ENCODE data around the gene GCNA.
"Not testable (repeated sequence)": the region's sequence is repeated elsewhere in the genome, so short reads cannot be mapped to it uniquely, and the experiment has no call there.

The GCNA gene

DNA sequence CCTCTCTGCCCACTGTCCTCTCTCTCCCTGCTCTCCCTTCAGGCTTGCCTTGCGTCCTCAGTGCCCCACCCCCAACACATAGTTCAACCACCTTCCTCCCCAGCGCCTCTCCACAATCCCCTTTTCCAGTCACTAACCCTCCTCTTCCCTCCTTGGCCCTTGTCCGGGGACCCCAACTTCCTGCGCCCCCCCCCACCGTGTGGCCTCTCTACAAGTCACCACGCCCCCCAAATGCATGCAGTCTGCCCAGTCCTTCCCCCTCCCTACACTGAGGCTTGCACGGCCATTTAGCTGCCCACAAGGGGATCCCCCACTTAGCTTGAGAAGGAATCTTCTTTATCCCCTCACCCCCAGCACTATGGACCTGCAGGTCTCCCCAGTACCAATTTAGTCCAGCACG lies 39.5 kb downstream of the GCNA start:
- no peak for DNase-seq

DNA sequence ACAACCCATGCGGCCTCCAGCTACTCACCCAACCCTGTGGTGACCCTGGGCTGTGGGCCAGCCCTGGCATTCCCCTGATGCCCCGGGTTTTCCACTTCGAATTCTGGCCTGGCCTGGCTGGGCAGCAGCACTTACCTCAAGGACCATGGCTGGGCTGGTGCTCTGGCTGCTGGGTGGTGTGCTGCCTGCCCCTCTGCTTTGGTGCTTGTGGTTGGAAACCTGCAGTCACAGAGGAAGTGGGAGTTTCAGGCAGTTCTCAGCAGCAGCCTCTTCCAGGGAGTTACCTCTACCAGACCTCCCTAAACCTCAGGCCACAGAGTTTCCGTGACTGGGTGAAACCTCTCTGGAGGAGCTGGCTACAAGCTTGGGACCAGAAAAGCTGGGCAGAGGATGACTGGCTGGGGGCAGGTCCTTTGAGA lies 40.1 kb downstream of the GCNA start, which contains the start of gene CXCR3:
CXCR3 (minus strand) TSS at position 209 of the 419 bp plus-strand sequence; CDS start at position 147, 62 bp downstream.
- DNase-seq = no peak

DNA sequence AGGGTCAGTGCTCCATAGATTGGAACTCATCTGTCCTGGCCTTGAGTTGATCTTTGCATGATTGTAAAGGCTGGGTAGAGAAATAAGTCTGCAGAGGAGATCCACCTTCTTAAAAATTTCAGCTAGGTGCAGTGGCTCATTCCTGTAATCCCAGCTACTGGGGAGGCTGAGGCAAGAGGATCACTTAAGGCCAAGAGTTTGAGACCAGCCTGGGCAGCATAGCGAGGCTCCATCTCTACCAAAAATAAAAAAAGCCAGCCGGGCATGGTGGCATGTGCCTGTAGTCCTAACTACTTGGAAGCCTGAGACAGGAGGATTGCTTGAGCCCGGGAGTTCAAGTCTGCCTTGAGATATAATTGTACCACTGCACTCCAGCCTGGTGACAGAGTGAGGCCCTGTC lies 40.5 kb downstream of the GCNA start:
- no peak for DNase-seq

DNA sequence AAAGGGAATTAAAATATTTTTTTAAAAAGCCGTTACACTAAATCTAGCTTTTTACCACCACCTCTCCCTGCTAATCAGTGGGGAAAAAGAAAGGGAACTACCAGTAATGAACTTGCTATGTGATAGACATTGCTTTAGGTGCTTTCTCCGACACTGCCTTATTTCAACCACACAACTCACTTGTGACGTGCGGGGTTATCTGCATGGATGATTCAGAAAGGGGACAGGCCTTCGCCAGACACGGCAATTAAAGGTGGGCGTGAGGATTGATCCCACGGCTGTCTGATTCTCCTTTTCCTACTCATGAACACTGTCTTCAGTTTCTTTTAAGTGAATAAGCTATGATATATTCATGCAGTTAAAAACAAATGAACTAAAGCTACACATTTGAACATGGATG lies 41.0 kb downstream of the GCNA start:
- DNase-seq = no peak

DNA sequence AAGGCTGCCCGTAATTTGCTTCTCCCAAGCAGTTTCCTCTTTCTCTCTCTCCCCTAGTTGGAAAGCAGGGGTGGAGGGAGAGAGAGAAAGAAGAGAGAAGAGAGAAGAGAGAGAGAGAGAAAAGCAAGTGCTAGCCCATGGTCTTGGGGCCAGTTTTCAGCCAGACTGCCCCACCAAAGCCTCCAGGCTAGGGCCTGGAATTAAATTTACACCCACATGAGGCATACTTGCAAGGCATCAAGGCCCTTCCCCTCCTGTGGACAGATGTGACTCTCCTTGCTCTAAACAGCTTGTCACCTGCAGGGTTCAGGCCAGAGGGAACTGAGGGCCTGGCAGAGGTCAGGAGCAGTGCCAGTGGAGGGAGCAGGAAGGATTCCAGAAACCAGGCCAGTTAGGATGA lies 41.7 kb downstream of the GCNA start:
- DNase-seq = no peak

DNA sequence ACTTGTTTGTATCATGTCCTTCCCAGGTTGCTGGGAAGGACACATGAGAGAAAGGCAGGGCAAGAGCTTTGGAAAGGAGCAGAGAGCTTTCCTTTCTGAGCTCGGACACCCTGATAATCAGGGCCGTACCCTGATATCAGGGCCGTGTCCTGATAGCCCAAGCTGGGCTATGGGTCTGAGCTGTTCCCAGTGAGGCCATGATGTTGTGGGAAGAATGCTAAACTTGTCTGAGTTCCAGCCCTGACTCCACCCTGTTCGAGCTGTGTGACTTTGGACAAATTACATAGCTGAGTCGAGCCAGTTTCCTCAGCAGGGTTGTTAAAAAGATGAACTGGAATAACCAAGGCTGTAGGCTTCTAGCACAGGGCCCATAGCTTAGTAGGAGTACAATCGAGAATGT lies 43.4 kb downstream of the GCNA start:
- DNase-seq = no peak

DNA sequence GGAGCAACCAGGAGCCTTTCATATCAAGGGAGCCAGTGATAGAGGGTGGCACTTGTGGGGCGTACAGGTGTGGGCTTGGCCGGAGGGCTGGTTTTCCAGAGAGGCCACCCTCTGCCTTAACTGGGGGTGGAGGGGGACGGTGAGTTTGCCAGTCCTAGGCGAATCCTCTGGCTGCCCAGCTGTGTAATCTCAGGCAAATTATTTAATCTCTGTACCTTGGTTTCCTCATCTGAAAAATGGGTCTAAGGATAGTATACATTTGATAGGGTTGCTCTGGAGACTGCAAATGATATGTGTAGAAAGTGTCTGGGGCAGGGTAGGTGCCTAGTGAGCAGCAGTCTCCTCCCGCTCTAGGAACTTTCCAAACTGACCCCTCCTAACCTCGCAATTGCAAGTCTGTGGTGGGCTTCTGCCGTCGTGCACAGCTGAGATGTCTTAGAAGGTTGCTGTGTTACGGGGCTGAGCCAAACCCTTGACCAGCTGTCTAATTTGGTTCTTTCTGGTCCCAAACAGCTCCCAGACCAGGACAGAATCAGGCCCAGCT lies 43.9 kb downstream of the GCNA start:
- no peak for DNase-seq

DNA sequence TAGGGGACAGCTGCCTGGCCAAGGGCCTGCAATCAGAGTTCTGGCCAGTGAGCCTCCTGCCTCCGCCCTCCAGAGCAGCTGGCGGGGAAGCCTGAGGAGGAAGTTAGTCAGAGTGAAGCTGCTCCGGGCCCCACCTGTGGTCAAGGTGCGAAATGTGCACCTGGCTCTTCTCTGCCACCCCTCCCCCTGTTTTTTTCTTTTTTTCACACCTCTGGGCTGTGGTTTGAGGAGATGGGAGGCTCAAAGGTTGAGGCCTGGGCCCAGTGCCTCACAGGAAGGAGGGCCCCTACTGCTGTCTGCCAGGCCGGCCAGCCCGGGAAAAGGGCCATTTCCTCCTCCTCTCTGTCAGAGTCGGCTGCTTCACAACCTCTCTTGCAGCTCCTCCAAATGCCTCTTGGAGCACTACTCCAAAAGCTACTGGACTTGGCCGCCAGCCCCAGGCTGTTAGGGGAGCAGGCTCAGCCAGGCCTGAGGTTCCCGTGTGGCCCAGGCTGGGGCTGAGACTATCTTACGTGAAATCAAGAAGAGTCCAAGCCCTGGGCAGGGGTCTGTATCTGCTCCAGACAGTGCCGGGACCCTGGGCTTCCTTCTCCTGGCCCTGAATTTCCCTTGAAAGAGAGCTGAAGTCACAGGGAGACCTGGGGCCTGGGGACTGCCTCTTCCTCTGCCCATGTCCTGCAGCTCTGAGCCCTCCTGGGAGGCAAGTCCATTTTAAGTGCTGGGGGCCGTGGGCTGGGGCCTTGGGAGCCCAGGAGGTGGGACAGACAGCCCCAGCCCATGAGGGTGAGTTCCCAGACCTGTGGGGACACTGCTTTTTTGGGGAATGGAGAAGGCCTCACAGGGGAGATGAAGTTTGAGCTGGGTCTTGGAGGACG lies 44.6 kb downstream of the GCNA start:
- no peak for DNase-seq

DNA sequence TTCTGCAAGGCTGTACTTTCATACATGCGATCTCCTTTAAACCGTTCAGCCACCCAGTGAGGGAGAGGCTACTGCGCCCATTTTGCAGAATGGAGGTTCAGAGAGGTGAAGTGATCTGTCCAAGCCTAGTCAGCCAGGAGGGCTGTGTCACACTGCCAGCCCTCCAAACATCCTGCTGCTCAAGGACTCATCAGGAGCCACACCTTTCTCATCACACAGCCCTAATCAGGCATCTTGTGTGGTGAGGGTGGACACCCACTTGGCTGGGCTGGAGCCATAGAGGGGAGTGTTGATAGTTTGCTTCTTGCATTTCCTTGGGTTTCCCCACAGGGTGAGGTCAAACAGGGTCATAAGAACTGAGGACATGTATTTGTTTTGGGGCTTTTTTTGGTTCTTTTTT lies 45.5 kb downstream of the GCNA start:
- no peak for DNase-seq

DNA sequence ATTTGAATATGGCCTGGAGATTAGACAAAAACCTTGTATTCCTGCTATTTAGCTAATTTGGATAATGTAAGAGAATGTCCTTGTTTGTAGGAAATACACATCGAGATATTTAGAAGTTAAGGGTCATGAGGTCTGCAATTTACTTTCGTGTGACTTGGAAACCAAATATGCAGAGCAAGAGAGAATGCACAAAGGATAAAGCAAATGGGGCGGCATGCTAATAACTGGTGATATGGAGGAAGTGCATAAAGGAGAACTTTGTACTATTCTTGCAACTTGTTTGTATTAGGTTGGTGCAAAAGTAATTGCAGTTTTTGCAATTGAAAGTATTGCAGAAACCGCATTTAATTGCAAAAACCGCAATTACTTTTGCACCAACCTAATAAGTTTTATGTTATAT lies 47.2 kb downstream of the GCNA start:
- no peak for DNase-seq

DNA sequence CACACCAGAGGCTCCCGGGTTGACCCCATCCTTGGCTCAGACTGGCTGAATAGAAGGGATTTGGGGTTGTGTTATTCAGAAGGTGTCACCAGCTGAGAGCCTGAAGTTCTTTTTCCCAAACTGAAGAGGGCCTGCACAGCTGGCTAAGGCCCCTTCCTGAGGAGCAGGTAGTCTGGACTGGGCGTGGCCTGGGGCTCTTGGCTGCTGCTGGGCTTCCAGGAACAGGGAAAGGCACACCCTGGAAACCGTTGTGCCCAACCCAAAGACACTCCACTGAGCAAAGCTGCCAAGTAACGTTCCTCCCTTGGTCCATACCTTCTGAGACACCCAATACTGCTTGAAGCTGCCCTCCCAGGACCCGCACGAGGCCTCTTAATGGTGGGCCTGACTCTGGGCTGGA lies 48.3 kb downstream of the GCNA start:
- DNase-seq = no peak

DNA sequence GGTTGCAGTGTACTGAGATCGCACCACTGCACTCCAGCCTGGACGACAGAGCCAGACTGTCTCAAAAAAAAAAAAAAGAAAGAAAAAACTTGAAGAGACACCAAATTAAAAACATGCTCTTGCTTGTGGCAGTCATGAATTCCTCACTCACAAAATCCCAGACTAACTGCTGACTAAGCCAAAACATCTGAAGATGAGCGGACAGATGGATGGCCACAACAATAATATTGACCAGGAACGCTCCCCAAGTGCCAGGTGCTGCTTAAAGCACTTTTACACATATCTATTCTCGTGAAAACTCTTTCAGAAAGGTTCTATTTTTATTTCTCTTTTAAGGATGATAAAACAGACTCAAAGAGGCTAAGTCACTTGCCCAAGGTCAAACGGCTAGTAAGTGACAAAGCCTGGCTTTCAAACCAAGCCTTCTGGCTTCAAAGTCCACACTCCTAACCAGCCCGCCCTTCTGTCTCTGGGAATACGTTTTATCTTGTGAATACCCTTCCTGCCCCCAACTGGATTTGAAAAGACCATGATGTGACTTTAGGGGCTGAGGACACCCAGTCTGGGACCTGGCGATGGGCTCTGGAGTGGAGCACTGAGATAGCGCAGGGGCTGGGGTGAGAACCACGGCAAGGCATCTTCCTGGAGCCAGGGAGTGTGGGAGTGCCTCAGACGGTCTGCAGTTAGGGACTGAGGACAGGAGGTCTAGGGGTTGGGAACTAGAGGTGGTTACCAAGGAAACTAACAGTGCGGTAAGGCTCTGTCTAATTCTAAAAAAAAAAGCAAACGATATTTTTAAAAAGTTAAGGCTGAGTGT lies 49.6 kb downstream of the GCNA start:
- DNase-seq = no peak

DNA sequence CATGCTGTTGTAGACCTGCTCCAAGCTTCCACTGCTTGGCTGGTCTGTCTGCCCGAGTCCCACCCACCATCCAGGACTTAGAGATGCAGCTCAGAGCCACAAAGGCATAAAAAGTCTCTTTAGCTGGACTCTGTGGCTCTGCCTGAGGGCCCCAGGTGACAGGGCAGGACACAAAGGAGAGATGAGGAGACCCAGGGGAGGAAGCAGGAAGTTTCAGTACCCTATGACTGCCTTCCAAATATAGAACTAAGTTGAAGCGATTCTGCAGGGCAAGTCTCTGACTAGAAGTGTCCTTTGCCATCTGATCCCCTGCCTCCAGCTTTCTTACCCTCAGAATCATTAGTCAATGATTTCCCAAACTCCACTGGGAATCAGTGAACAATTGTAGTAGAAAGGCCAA lies 51.2 kb downstream of the GCNA start:
- DNase-seq = no peak

DNA sequence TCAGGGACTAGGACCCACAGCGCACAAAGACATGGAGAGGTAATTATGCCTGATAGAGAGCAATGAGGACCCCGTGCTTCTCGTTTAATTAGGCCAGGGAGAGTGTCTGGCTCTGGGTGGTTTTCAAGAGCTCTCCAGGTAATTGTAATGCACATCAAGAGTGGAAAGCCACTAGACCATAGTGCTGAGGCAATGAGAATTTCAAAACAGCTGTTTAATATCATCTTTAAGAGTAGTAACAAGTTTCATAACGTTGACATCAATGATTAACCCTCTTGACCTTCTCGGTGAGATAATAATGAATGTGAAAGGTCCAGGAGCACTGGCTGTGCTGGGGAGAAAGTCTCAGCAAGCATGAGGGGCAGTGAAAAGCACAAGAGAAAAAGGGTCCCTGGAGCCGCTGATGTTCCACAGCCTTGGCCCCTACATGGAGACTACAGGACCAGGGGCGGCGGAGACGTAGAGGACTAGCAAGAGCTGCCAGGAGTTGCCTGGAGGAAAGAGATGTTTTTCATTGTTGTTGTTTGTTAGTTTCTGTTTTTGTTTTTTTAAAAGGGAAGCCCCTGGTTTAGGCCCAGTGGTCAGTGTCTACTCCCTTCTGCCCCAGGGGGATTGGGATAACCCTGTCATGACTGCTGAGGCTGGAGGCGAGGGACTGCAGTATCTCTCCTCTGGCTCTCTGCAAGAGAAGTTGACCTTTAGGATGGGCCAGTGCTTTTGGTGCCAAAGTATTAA lies 54.9 kb downstream of the GCNA start:
- DNase-seq = peak; percentile 64

DNA sequence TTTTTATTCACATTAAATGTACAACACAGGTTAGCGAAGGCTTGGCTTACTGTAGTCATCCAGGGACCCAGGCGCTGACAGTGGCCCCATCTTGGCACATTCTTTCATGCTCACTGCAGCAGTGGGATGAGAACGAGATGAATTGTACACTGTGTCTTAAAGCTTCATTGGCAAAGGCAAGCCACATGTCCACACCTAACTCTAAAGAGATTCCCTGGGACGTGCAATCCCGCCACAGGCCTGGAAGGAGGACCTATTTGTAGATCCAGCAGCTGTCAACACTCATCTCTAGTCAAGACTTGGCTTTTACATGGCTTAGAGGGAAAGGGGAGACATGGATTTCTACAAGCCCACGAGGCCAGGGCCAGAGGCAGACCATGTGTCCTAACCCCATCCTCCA lies 56.1 kb downstream of the GCNA start:
- DNase-seq = no peak

DNA sequence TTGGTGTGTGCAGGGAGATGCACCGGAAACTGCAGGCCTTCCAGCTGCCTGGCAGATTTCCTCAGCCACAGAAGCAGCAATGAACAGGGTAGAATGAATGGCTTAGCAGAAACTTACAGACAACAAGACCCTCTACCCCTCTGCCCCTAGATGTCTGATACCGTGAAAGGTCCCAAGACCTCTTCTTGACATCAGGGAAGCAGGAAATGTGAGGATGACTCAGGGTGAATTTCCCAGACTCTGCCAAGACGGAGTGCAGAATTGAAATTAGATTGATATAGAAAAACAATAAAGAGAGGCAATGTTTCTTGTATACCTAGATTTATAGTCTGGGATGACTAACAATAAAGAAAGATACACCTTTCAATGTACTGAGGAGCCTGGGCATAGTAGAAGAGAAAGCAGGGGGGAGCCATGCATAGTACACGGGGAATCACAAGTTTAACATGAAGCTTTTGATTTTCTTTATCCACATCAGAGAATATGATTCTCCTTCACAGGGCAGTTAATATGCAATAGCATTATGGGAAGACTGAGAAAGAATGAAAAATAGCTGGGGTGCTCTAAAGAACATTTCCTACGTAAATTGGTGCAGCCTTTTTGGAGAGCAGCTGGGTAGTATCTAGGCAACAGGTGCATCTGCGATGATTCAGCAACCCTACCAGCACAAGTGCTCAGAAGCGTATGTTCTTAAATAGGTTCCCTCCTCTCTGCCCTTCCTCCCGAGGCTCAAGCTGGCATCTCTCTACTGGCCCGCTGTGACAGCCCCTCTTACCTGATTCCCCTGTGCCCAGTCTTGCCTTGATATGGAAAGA lies 58.4 kb downstream of the GCNA start:
- no peak for DNase-seq

DNA sequence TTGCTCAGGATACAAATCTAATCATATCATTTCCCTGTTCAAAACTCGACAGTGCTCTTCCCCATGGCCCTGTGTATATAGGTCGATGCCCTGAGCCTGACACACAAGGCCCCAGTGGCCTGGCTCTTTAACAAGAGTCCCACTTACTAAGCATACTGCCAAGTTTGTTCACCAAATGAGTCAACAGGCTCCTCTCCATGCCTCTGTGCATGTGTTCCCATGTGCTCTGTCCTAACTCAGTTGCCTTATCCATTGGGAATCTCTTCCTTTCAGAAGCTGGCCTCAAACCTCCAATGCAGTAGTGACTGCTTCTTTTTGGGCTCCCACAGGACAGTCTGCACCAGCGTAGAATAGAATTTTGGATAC lies 59.0 kb downstream of the GCNA start:
- no peak for DNase-seq

DNA sequence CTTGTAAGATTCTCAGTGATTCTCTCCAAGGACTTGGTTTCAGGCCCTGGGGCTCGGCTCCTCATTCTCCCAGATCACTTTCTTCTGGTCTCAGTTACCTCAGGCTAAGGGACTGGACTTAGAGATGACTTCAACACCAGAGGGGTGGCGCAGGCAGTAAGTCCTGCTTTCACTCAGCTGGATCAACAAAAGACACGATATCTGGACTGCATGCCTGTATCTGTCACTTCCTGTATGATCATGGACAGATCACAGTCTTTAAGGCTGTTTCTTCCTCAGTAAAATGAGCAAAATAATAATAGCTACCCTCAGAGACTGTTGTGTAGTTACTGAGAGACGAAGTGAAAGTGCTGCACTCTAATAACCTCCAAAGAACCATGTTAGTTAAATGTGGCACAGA lies 59.6 kb downstream of the GCNA start:
- DNase-seq = no peak

DNA sequence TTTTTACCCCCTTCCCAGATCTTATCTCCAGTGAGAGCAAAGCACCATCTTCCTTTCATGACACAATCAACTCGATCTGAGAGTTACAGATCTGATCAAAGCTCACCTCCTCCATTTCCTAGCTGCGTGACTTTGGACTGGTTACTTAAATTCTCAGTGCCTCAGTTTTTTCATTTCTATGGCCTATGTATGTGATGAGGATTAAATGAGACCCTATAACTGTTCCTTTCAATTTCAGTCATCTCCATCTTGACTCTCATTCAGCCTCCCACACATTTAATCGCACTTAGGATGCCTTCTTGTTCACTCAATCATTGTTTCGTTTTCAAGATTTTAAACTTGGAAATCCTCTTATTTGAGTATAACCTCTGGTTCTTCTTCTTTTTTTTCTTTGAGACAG lies 60.2 kb downstream of the GCNA start:
- DNase-seq = no peak

DNA sequence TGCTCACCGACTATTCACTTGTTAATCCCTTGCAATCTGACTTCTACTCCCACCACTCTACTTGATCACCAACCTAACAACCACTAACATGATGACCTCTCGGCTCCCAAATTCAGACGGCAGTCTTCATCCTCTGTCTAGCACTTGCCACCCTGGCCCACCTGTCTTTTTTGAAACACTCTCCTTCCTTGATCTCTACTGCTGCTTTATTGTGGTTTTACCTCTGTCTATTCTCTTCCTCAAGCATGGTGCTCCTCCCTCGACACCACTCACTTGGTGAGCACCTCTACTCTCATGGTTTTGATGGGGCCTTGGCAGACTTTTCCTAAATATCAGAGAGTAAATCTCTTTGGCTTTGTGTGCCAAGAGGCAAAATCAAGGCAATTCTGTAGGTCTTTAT lies 61.8 kb downstream of the GCNA start:
- DNase-seq = no peak

DNA sequence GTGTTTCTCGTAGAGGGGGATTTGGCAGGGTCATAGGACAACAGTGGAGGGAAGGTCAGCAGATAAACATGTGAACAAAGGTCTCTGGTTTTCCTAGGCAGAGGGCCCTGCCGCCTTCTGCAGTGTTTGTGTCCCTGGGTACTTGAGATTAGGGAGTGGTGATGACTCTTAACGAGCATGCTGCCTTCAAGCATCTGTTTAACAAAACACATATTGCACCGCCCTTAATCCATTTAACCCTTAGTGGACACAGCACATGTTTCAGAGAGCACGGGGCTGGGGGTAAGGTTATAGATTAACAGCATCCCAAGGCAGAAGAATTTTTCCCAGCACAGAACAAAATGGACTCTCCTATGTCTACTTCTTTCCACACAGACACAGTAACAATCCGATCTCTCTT lies 66.2 kb downstream of the GCNA start:
- DNase-seq = not testable (repeated sequence)

DNA sequence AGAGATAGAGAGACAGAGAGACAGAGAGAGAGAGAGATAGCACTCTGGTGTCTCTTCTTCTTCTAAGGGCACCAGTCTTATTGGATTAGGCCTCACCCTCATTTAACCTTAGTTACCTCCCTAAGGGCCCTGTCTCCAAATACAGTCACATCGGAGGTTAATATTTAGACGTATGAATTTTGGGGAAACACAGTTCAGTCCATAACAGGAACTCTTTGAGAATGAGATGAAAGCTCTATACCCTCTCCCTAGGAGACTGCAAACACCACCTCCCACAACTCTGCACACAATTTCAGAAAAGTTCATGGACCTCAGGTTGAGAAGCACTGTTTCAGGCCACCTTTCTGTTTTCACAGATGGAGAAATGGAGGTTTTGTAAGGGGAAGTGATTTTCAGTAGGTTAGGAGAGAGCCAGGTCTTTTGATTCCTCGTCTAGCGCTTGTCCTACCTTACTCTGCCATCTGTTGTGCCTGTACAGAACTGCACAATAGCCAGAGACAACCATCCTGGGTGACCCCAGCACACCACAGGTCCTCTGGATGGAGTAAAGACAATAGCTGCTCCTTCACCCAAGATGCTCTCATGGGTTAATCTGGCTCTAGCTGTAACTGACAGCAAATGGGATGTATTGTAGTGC lies 72.2 kb downstream of the GCNA start:
- DNase-seq = no peak
